Stimulated activated CD8-positive, alpha-beta memory T cell treated with anti-CD3 and anti-CD28 coated beads, Interleukin-2, amount 100 ng/mL, for 48 hours (primary cell): ENCODE data around the gene TULP1.

ENCODE experiments used
- DNase-seq, 2 donors: peaks; one replicate each; pipeline ENCODE4 v3.0.0-alpha.2; 2020; ENCODE audit warnings: low read depth in 2 of 2

The TULP1 gene

GRCh38 chr6:35483893-35484645, 28.6 kb downstream of the TULP1 start:
- no peak for DNase-seq

GRCh38 chr6:35483490-35483889, 29.2 kb downstream of the TULP1 start:
- no peak for DNase-seq

GRCh38 chr6:35483062-35483461, 29.6 kb downstream of the TULP1 start:
- no peak for DNase-seq

- no peak for DNase-seq
These were observed 31.5 kb downstream of the TULP1 start for GRCh38 chr6:35481226-35481625.

GRCh38 chr6:35480176-35480575, 32.5 kb downstream of the TULP1 start:
- DNase-seq = no peak

GRCh38 chr6:35478259-35478658, 34.4 kb downstream of the TULP1 start:
- DNase-seq = no peak

- no peak for DNase-seq
These were observed 35.0 kb downstream of the TULP1 start for GRCh38 chr6:35477551-35478179.

- no peak for DNase-seq
These were observed 35.7 kb downstream of the TULP1 start for GRCh38 chr6:35477028-35477427.

- DNase-seq = no peak
These were observed 36.7 kb downstream of the TULP1 start for GRCh38 chr6:35476004-35476403.

GRCh38 chr6:35475573-35475972, 37.1 kb downstream of the TULP1 start:
- DNase-seq = no peak

GRCh38 chr6:35474942-35475570, 37.6 kb downstream of the TULP1 start:
- no peak for DNase-seq

GRCh38 chr6:35474131-35474941, 38.4 kb downstream of the TULP1 start:
- no peak for DNase-seq

GRCh38 chr6:35473850-35474130, 38.9 kb downstream of the TULP1 start:
- DNase-seq = no peak

- no peak for DNase-seq
These were observed 39.4 kb downstream of the TULP1 start for GRCh38 chr6:35473075-35473849.

GRCh38 chr6:35471836-35472345, 40.8 kb downstream of the TULP1 start:
- DNase-seq = no peak

- DNase-seq = no peak
These were observed 42.0 kb downstream of the TULP1 start for GRCh38 chr6:35470663-35471120.

GRCh38 chr6:35469751-35470662, 42.7 kb downstream of the TULP1 start:
- no peak for DNase-seq

GRCh38 chr6:35468980-35469750, 43.5 kb downstream of the TULP1 start:
- no peak for DNase-seq

GRCh38 chr6:35468181-35468979, 44.3 kb downstream of the TULP1 start, which contains the start of gene RPL10A:
Gene RPL10A, plus strand, starts transcription at chr6:35468401. Its CDS starts 34 bp downstream, at chr6:35468435.
- DNase-seq = peak; percentile 89 to 93
